H1 (cell line): Measurements from ENCODE around the gene IL20RB. TPM values are rescaled to one million over a fixed set of nuclear protein-coding genes. Genes with fewer than 3 reads are reported as not detected.

ENCODE experiments used
- CTCF ChIA-PET: fragments of 300-600 bp; sonication (Branson Sonifier 250); formaldehyde crosslinking; loops from one replicate; lab custom pipeline; 2021; ENCODE audit not compliant: partially characterized antibody; lab: Charles Lee
- POLR2A ChIA-PET: fragments of 300-600 bp; sonication (Branson Sonifier 250); formaldehyde crosslinking; loops from one replicate; lab custom pipeline; 2021; ENCODE audit warnings: inconsistent platforms; ENCODE audit not compliant: partially characterized antibody; lab: Charles Lee
- DNase-seq, 2 experiments: peaks; one replicate each; pipeline versions ENCODE4 v3.0.0 to v3.0.0-alpha.2; 2010 to 2022; ENCODE audit warnings: low spot score in 2 of 2, low read depth in 1 of 2, mixed read lengths in 1 of 2
- FAIRE-seq: peaks from 2 replicates; lab custom pipeline; 2011; peaks lifted over from hg19 to GRCh38; lab: Jason Lieb, UNC
- H2AFZ ChIP-seq: 2 replicates; pipeline ENCODE4 v1.8.1; 2012; ENCODE audit warnings: low read length, inconsistent platforms
- H2AK5ac ChIP-seq: 2 replicates; pipeline ENCODE4 v1.6.1; 2013; ENCODE audit warnings: low read depth, low read length
- H2BK120ac ChIP-seq: replicated peaks from 2 replicates; pipeline ENCODE3; 2013; ENCODE audit warnings: low read depth, low read length, inconsistent platforms
- H2BK12ac ChIP-seq: 2 replicates; pipeline ENCODE4 v1.6.1; 2013; ENCODE audit warnings: low read depth, low read length
- H2BK15ac ChIP-seq: 2 replicates; pipeline ENCODE4 v1.6.1; 2013; ENCODE audit warnings: low read length
- H2BK20ac ChIP-seq: 2 replicates; pipeline ENCODE4 v1.6.1; 2013; ENCODE audit warnings: low read length
- H2BK5ac ChIP-seq: 2 replicates; pipeline ENCODE4 v1.6.1; 2013; ENCODE audit warnings: low read depth, low read length
- H3K14ac ChIP-seq: 2 replicates; pipeline ENCODE4 v1.6.1; 2013; ENCODE audit warnings: inconsistent platforms; ENCODE audit not compliant: insufficient read length
- H3K18ac ChIP-seq: 2 replicates; pipeline ENCODE4 v1.6.1; 2013; ENCODE audit warnings: low read length; ENCODE audit errors: extremely low read depth
- H3K23ac ChIP-seq: 2 replicates; pipeline ENCODE4 v1.6.1; 2013; ENCODE audit warnings: inconsistent platforms; ENCODE audit not compliant: insufficient read length
- H3K23me2 ChIP-seq: 2 replicates; pipeline ENCODE4 v1.6.1; 2013; ENCODE audit warnings: low read depth, low read length
- H3K27ac ChIP-seq: 2 replicates; pipeline ENCODE4 v1.6.1; 2011; ENCODE audit warnings: low read depth, low read length, inconsistent platforms
- H3K27me3 ChIP-seq, 4 experiments: replicated peaks in 1 of 4; 1 replicate in 1 of 4; 2 replicates in 3 of 4; pipeline versions ENCODE4 v1.6.1 to v1.8.1; 2011 to 2013; ENCODE audit warnings: low read length in 3 of 4, mild to moderate bottlenecking in 3 of 4, inconsistent platforms in 2 of 4, mixed read lengths in 2 of 4, moderate library complexity in 1 of 4; ENCODE audit not compliant: control insufficient read depth in 3 of 4, insufficient read depth in 3 of 4; ENCODE audit errors: extremely low read depth in 1 of 4
- H3K36me3 ChIP-seq, 4 experiments: 2 replicates each; pipeline versions ENCODE4 v1.6.1 to v1.8.1; 2011 to 2013; ENCODE audit warnings: mild to moderate bottlenecking in 4 of 4, low read length in 3 of 4, moderate library complexity in 2 of 4, control low read depth in 1 of 4, inconsistent platforms in 1 of 4; ENCODE audit not compliant: insufficient read depth in 4 of 4, control insufficient read depth in 2 of 4
- H3K4ac ChIP-seq: replicated peaks from 2 replicates; pipeline ENCODE3; 2013; ENCODE audit warnings: low read length, low read depth, mixed read lengths, inconsistent platforms; ENCODE audit not compliant: insufficient read length
- H3K4me1 ChIP-seq, 4 experiments: replicated peaks in 1 of 4; 1 replicate in 1 of 4; 2 replicates in 3 of 4; pipeline versions ENCODE4 v1.6.1 to v1.8.1; 2011 to 2013; ENCODE audit warnings: low read length in 3 of 4, inconsistent platforms in 2 of 4, mixed read lengths in 1 of 4; ENCODE audit not compliant: insufficient read depth in 4 of 4, control insufficient read depth in 3 of 4
- H3K4me2 ChIP-seq, 2 experiments: 2 replicates each; pipeline versions ENCODE4 v1.6.1 to v1.8.1; 2011 to 2013; ENCODE audit warnings: low read depth in 2 of 2, low read length in 2 of 2, control low read depth in 1 of 2, inconsistent platforms in 1 of 2, mild to moderate bottlenecking in 1 of 2; ENCODE audit not compliant: insufficient read depth in 1 of 2
- H3K4me3 ChIP-seq, 4 experiments: fragments of 200-600, 300-600 bp in 1 of 4; sonication (generic), shearing (Covaris generic), sonication (Bioruptor Twin) in 1 of 4; 2 replicates each; pipeline versions ENCODE4 v1.5.1 to v1.8.1; 2011 to 2016; ENCODE audit warnings: low read length in 4 of 4, low read depth in 3 of 4, control low read depth in 2 of 4, inconsistent platforms in 2 of 4, mild to moderate bottlenecking in 2 of 4, mixed read lengths in 1 of 4, moderate library complexity in 1 of 4; ENCODE audit not compliant: insufficient read depth in 2 of 4; ENCODE audit errors: extremely low read depth in 1 of 4
- H3K56ac ChIP-seq: replicated peaks from 2 replicates; pipeline ENCODE3; 2013; ENCODE audit warnings: low read depth, mild to moderate bottlenecking, mixed read lengths, low read length, inconsistent platforms; ENCODE audit not compliant: insufficient read length
- H3K79me1 ChIP-seq: 2 replicates; pipeline ENCODE4 v1.6.1; 2013; ENCODE audit warnings: low read depth, low read length, control low read depth
- H3K79me2 ChIP-seq, 2 experiments: 2 replicates each; pipeline versions ENCODE4 v1.6.1 to v1.8.1; 2012 to 2013; ENCODE audit warnings: low read length in 2 of 2, mild to moderate bottlenecking in 2 of 2, inconsistent platforms in 1 of 2; ENCODE audit not compliant: insufficient read depth in 2 of 2, control insufficient read depth in 1 of 2
- H3K9ac ChIP-seq, 4 experiments: replicated peaks in 1 of 4; 1 replicate in 1 of 4; 2 replicates in 3 of 4; pipeline versions ENCODE4 v1.6.1 to v1.8.1; 2011 to 2013; ENCODE audit warnings: low read depth in 3 of 4, low read length in 3 of 4, control low read depth in 2 of 4, mild to moderate bottlenecking in 2 of 4, moderate library complexity in 2 of 4, inconsistent platforms in 1 of 4; ENCODE audit errors: extremely low read depth in 1 of 4
- H3K9me3 ChIP-seq, 2 experiments: 2 replicates each; pipeline versions ENCODE4 v1.6.1 to v1.8.1; 2012 to 2013; ENCODE audit warnings: mild to moderate bottlenecking in 2 of 2, moderate library complexity in 2 of 2, control low read depth in 1 of 2, inconsistent platforms in 1 of 2, low read depth in 1 of 2, low read length in 1 of 2, mixed read lengths in 1 of 2; ENCODE audit not compliant: insufficient read depth in 2 of 2
- H4K20me1 ChIP-seq, 2 experiments: replicated peaks in 1 of 2; 2 replicates each; pipeline versions ENCODE3 to v1.8.1; 2011 to 2013; ENCODE audit warnings: inconsistent platforms in 2 of 2, low read length in 2 of 2, mild to moderate bottlenecking in 1 of 2; ENCODE audit not compliant: insufficient read depth in 2 of 2, control insufficient read depth in 1 of 2
- H4K5ac ChIP-seq: 2 replicates; pipeline ENCODE4 v1.6.1; 2013; ENCODE audit warnings: low read length, low read depth, mixed read lengths, inconsistent platforms; ENCODE audit not compliant: insufficient read length
- H4K8ac ChIP-seq: 2 replicates; pipeline ENCODE4 v1.8.0; 2013; ENCODE audit warnings: mild to moderate bottlenecking, moderate library complexity, low read length, inconsistent platforms; ENCODE audit not compliant: insufficient read depth; ENCODE audit errors: extremely low read depth
- H4K91ac ChIP-seq: replicated peaks from 2 replicates; pipeline ENCODE3; 2013; ENCODE audit warnings: low read length, mixed read lengths, inconsistent platforms; ENCODE audit not compliant: insufficient read length
- NANOG ChIP-seq: IDR thresholded peaks from 2 replicates; pipeline ENCODE4 v1.6.1; 2011; ENCODE audit warnings: low read length, low read depth, mild to moderate bottlenecking, inconsistent platforms; ENCODE audit not compliant: insufficient read depth, poor library complexity, severe bottlenecking
- YY1 ChIP-seq: IDR thresholded peaks from 2 replicates; pipeline ENCODE4 v1.6.1; 2011; ENCODE audit warnings: low read depth, mild to moderate bottlenecking, low read length
- polyA plus RNA-seq, 7 experiments: library from polyadenylated mRNA; depleted of rRNA in 3 of 7; stranded (reverse) in 5 of 7; unstranded in 2 of 7; fragments of >200 nt in 5 of 7; fragments of 200-250 nt in 2 of 7; gene quantifications; 1 replicate in 5 of 7; 2 replicates in 1 of 7; 4 replicates in 1 of 7; pipeline versions ENCODE4 v1.2.1 to v1.2.3, GENCODE V29; 2011 to 2013; ENCODE audit warnings: missing spikeins in 2 of 7, mixed read lengths in 2 of 7
- total RNA-seq: library from RNA; stranded (reverse); fragmentation: NEBNext Ultra II Directional; extraction: Animal tissue kit (Norgen Biotek cat#: 25700); gene quantifications from 2 replicates; pipeline ENCODE4 v1.2.1, GENCODE V29; 2021

The IL20RB gene
- total and polyA plus RNA-seq, 2 of the 8 experiments (the other 6 are each of a cell fraction or from before 2014, with no cell fraction given): 1.6 to 1.8 TPM

GRCh38 chr3:137000039-137000438 is 42.3 kb downstream of the IL20RB start:
- Histone ChIP-seq H2BK120ac (no peak overlapping the region), H3K14ac (no peak overlapping the region), H2AFZ (no peak overlapping the region), H4K20me1 (no peaks in the 10 kb centered on the region), H2BK5ac (no peak overlapping the region), H3K4me1 (no peaks in the 10 kb centered on the region), H2BK20ac (no peak overlapping the region), H3K4ac (no peak overlapping the region), H3K4me2 (no peak overlapping the region), H3K18ac (no peak overlapping the region), H3K36me3 (no peaks in the 10 kb centered on the region), H3K56ac (no peak overlapping the region), H3K23me2 (no peaks in the 10 kb centered on the region), H3K79me1 (no peaks in the 10 kb centered on the region), H3K9ac (no peak overlapping the region), H3K27me3 (no peaks in the 10 kb centered on the region), H2BK15ac (no peak overlapping the region), H2BK12ac (no peak overlapping the region), H3K4me3 (no peak overlapping the region), H2AK5ac (no peak overlapping the region), H3K27ac (no peak overlapping the region), H4K5ac (no peak overlapping the region), H4K91ac (no peak overlapping the region), H4K8ac (no peak overlapping the region), H3K79me2 (no peaks in the 10 kb centered on the region), H3K9me3 (no peaks in the 10 kb centered on the region), H3K23ac (no peak overlapping the region)
- POLR2A ChIA-PET: no interaction called here
- DNase-seq: no peak
- CTCF ChIA-PET: interaction anchor here (0.8 to 1.4 kb wide), 3 partner anchors 14 to 248 kb away, joined by 3 to 5 read pairs (median 3); partner anchors contain the start of gene STAG1
- no peak for TF ChIP-seq YY1
- no peak for TF ChIP-seq NANOG
- FAIRE-seq: no peak
